Liver (tissue), 9 donors: Measurements from ENCODE around the gene NFATC2. TPM values are rescaled to one million over a fixed set of nuclear protein-coding genes. Genes with fewer than 3 reads are reported as not detected.
"Not testable (repeated sequence)": the region's sequence is repeated elsewhere in the genome, so short reads cannot be mapped to it uniquely, and the experiment has no call there.

Source experiments
- DNase-seq: peaks from one replicate; pipeline ENCODE4 v3.0.0-alpha.2; 2017; ENCODE audit warnings: low spot score
- H3K27ac ChIP-seq, 2 donors: one replicate each; pipeline ENCODE4 v1.7.0; 2013; ENCODE audit warnings: inconsistent platforms in 2 of 2, low read length in 2 of 2, control low read depth in 1 of 2, low read depth in 1 of 2, mild to moderate bottlenecking in 1 of 2
- H3K27me3 ChIP-seq, 4 donors: one replicate each; pipeline versions ENCODE4 v1.6.1 to v1.7.0; 2013; ENCODE audit warnings: low read length in 3 of 4, inconsistent platforms in 1 of 4, mild to moderate bottlenecking in 1 of 4, moderate library complexity in 1 of 4; ENCODE audit not compliant: control insufficient read depth in 4 of 4, insufficient read depth in 4 of 4
- H3K36me3 ChIP-seq, 4 donors: one replicate each; pipeline versions ENCODE4 v1.6.1 to v1.7.0; 2013; ENCODE audit warnings: low read length in 3 of 4, mild to moderate bottlenecking in 3 of 4, low read depth in 1 of 4, moderate library complexity in 1 of 4; ENCODE audit not compliant: control insufficient read depth in 4 of 4, insufficient read depth in 3 of 4
- H3K4me1 ChIP-seq, 4 donors: one replicate each; pipeline versions ENCODE4 v1.6.1 to v1.7.0; 2013; ENCODE audit warnings: low read length in 3 of 4, mild to moderate bottlenecking in 3 of 4, moderate library complexity in 1 of 4; ENCODE audit not compliant: control insufficient read depth in 4 of 4, insufficient read depth in 4 of 4
- H3K4me3 ChIP-seq, 3 donors: one replicate each; pipeline versions ENCODE4 v1.6.1 to v1.7.0; 2013; ENCODE audit warnings: low read length in 3 of 3, control low read depth in 1 of 3, low read depth in 1 of 3, mild to moderate bottlenecking in 1 of 3
- H3K9ac ChIP-seq, 2 donors: one replicate each; pipeline ENCODE4 v1.7.0; 2013; ENCODE audit warnings: low read length in 2 of 2, mild to moderate bottlenecking in 2 of 2, moderate library complexity in 2 of 2, control low read depth in 1 of 2, low read depth in 1 of 2
- H3K9me3 ChIP-seq, 4 donors: one replicate each; pipeline versions ENCODE4 v1.6.1 to v1.7.0; 2013; ENCODE audit warnings: low read length in 3 of 4; ENCODE audit not compliant: control insufficient read depth in 4 of 4
- EGR1 ChIP-seq, 2 donors: IDR thresholded peaks; 2 replicates each; pipeline ENCODE4 v1.6.1; 2016 to 2018; ENCODE audit warnings: antibody characterized with exemption in 2 of 2, low read depth in 2 of 2
- FOXA1 ChIP-seq: IDR thresholded peaks from 2 replicates; pipeline ENCODE4 v1.6.1; 2016; ENCODE audit warnings: antibody characterized with exemption
- FOXA2 ChIP-seq: IDR thresholded peaks from 2 replicates; pipeline ENCODE4 v1.6.1; 2016; ENCODE audit warnings: antibody characterized with exemption
- HNF4A ChIP-seq, 2 donors: conservative IDR thresholded peaks; 2 replicates each; pipeline ENCODE4 v1.6.1; 2016; ENCODE audit warnings: antibody characterized with exemption in 2 of 2, mild to moderate bottlenecking in 2 of 2
- HNF4G ChIP-seq: IDR thresholded peaks from 2 replicates; pipeline ENCODE4 v1.6.1; 2016; ENCODE audit warnings: antibody characterized with exemption
- JUND ChIP-seq, 2 donors: IDR thresholded peaks; 2 replicates each; pipeline ENCODE4 v1.6.1; 2016; ENCODE audit warnings: antibody characterized with exemption in 2 of 2
- NR2F2 ChIP-seq: IDR thresholded peaks from 2 replicates; pipeline ENCODE4 v1.6.1; 2016; ENCODE audit warnings: antibody characterized with exemption
- RAD21 ChIP-seq, 2 donors: IDR thresholded peaks; 2 replicates each; pipeline ENCODE4 v1.6.1; 2016; ENCODE audit warnings: antibody characterized with exemption in 2 of 2, mild to moderate bottlenecking in 2 of 2
- RXRA ChIP-seq, 2 donors: IDR thresholded peaks; 2 replicates each; pipeline ENCODE4 v1.6.1; 2017 to 2018; ENCODE audit warnings: antibody characterized with exemption in 2 of 2, mild to moderate bottlenecking in 1 of 2
- SP1 ChIP-seq: IDR thresholded peaks from 2 replicates; pipeline ENCODE4 v1.6.1; 2018; ENCODE audit warnings: antibody characterized with exemption, mild to moderate bottlenecking
- TAF1 ChIP-seq: conservative IDR thresholded peaks from 2 replicates; pipeline ENCODE4 v1.6.1; 2016; ENCODE audit warnings: antibody characterized with exemption, mild to moderate bottlenecking
- WGBS: extraction: QIAGEN DNeasy Blood & Tissue Kit; methylation state at CpG from one replicate; pipeline ENCODE4 v1.1.7; 2013; 5-methylcytosine and 5-hydroxymethylcytosine counted together
- polyA plus RNA-seq, 2 donors: library from polyadenylated mRNA; stranded (reverse) in 1 of 2; unstranded in 1 of 2; fragments of 200-250 nt in 1 of 2; fragments of >200 nt in 1 of 2; fragmentation: Nextera tagmentation in 1 of 2; extraction: Ambion mirVana in 1 of 2; gene quantifications; one replicate each; pipeline versions ENCODE4 v1.2.1 to v1.2.3, GENCODE V29; 2013 to 2015
- total RNA-seq, 2 donors: library from RNA; depleted of rRNA; stranded (reverse); fragments of >200 nt; gene quantifications; one replicate each; pipeline ENCODE4 v1.2.3, GENCODE V29; 2014
- TF ChIP-seq, protein P1 (sequence below): IDR thresholded peaks from 2 replicates; pipeline ENCODE4 v1.6.1; 2016; ENCODE audit warnings: antibody characterized with exemption, mild to moderate bottlenecking
- TF ChIP-seq, protein P2 (sequence below): IDR thresholded peaks from 2 replicates; pipeline ENCODE4 v1.6.1; 2016; ENCODE audit warnings: antibody characterized with exemption
- TF ChIP-seq, protein P3 (sequence below): IDR thresholded peaks from 2 replicates; pipeline ENCODE4 v1.6.1; 2016; ENCODE audit warnings: antibody characterized with exemption
- TF ChIP-seq, protein P4 (sequence below): IDR thresholded peaks from 2 replicates; pipeline ENCODE4 v1.6.1; 2016; ENCODE audit warnings: antibody characterized with exemption
- donor health status: healthy.
- donor health status: healthy.
- donor health status: healthy.
- donor health status: healthy.
- donor health status: healthy.

The NFATC2 gene
- total and polyA plus RNA-seq, 4 donors, result 1.2 to 6.7 (median 2.6) TPM

DNA sequence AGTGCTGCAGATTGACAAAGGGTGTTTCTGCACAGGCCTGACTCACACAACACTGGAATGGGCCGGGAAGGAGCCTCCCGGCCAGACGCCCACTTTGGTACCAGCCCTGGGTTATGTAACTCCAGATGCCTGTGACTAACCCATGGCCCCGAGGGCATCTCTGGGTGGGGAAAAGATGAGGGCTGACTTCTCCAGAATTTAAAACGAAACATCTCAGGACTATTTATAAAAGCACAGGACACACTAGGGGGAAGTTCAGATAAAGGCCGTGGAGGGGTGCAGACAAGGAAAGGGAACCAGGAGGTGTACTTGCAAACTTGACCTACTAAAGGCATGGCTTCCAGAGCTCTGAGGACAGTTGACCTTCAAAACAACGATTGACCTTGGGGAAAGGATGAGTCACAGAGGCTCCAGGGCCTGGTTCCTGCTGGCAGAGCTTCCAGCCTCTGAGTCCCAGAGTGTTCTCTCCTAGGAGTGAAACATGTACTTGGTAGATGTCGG is 196.9 kb downstream of the NFATC2 start (continued):
- TF ChIP-seq, protein P1, sequence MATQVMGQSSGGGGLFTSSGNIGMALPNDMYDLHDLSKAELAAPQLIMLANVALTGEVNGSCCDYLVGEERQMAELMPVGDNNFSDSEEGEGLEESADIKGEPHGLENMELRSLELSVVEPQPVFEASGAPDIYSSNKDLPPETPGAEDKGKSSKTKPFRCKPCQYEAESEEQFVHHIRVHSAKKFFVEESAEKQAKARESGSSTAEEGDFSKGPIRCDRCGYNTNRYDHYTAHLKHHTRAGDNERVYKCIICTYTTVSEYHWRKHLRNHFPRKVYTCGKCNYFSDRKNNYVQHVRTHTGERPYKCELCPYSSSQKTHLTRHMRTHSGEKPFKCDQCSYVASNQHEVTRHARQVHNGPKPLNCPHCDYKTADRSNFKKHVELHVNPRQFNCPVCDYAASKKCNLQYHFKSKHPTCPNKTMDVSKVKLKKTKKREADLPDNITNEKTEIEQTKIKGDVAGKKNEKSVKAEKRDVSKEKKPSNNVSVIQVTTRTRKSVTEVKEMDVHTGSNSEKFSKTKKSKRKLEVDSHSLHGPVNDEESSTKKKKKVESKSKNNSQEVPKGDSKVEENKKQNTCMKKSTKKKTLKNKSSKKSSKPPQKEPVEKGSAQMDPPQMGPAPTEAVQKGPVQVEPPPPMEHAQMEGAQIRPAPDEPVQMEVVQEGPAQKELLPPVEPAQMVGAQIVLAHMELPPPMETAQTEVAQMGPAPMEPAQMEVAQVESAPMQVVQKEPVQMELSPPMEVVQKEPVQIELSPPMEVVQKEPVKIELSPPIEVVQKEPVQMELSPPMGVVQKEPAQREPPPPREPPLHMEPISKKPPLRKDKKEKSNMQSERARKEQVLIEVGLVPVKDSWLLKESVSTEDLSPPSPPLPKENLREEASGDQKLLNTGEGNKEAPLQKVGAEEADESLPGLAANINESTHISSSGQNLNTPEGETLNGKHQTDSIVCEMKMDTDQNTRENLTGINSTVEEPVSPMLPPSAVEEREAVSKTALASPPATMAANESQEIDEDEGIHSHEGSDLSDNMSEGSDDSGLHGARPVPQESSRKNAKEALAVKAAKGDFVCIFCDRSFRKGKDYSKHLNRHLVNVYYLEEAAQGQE, result no peak
- TF ChIP-seq, protein P2, sequence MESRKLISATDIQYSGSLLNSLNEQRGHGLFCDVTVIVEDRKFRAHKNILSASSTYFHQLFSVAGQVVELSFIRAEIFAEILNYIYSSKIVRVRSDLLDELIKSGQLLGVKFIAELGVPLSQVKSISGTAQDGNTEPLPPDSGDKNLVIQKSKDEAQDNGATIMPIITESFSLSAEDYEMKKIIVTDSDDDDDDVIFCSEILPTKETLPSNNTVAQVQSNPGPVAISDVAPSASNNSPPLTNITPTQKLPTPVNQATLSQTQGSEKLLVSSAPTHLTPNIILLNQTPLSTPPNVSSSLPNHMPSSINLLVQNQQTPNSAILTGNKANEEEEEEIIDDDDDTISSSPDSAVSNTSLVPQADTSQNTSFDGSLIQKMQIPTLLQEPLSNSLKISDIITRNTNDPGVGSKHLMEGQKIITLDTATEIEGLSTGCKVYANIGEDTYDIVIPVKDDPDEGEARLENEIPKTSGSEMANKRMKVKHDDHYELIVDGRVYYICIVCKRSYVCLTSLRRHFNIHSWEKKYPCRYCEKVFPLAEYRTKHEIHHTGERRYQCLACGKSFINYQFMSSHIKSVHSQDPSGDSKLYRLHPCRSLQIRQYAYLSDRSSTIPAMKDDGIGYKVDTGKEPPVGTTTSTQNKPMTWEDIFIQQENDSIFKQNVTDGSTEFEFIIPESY, result no peak
- TF ChIP-seq EGR1 (IDR thresholded peaks at IDR 0.05; ENCODE audit: low read depth in 2 of 2), result no peak
- TF ChIP-seq RXRA (IDR thresholded peaks at IDR 0.05), result no peak
- no peak for TF ChIP-seq RAD21 (IDR thresholded peaks at IDR 0.05)
- no peak for TF ChIP-seq TAF1

DNA sequence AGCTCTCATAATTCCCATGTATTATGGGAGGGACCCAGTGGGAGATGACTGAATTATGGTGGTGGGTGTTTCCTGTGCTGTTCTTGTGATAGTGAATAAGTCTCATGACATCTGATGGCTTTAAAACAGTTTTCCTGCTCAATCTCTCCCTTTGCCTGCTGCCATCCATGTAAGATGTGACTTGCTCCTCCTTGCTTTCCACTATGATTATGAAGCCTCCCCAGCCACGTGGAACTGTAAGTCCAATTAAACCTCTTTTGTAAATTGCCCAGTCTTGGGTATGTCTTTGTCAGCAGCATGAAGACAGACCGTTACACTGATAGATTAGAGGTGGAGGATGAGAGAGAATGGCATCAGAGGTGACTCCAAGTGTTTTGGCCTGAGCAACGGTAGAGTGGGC is 198.7 kb downstream of the NFATC2 start:
- not testable (repeated sequence) for H3K9me3 ChIP-seq, H3K27ac ChIP-seq, H3K36me3 ChIP-seq, H3K9ac ChIP-seq, H3K4me3 ChIP-seq, H3K4me1 ChIP-seq, DNase-seq, H3K27me3 ChIP-seq
- WGBS, result 55% methylated on average over 3 of the region's 3 CpGs

DNA sequence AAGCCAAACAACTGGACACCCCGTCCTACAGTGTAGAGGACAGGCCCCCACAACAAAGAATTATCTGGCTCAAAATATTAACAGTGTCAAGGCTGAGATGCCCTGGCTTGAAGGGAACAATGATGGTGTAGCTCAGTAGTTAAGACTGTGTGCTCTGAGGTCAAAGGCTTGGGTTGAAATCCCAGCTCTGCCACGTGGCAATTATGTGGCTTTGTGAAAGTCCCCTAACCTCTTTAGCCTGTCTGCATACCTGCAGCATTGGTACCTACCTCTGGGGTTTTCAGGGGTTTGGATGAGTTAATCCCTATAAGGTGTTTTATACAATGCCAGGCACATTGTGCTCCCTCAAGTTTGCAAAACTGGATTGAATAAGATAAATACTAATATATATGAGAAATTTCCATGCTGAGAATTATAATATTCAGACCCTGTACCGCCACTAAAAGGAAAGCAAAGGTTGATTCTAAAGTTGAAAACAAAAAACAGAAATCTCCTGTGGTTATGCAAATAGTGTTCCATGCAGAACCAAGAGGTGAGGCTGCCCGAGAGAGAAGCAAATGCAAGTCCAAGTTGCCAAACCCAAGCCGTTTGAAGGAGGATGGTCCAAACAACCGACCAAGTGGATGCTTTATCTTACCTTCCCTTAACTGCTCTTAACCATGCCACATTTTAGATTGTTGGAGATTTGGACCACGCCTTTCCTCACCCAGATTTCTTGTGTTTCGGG is 199.8 kb downstream of the NFATC2 start:
- Histone ChIP-seq H3K4me1 (no peaks in the 10 kb centered on the region), H3K27me3 (no peaks in the 10 kb centered on the region)

More for the DNA sequence above, 199.8 kb downstream of the NFATC2 start:
- Histone ChIP-seq H3K9ac (no peak overlapping the region), H3K9me3 (no peaks in the 10 kb centered on the region), H3K27ac (no peak overlapping the region), H3K36me3 (no peaks in the 10 kb centered on the region), H3K4me3 (no peak overlapping the region)
- no peak for DNase-seq
- TF ChIP-seq, protein P1, result no peak
- TF ChIP-seq FOXA2 (no peak), JUND (IDR thresholded peaks at IDR 0.05) (no peak), RXRA (IDR thresholded peaks at IDR 0.05) (no peak), FOXA1 (no peak), HNF4A (conservative IDR thresholded peaks at IDR 0.05) (no peak), RAD21 (IDR thresholded peaks at IDR 0.05) (no peak), TAF1 (no peak), NR2F2 (no peak), SP1 (no peak), HNF4G (no peak)
- TF ChIP-seq, protein P3, sequence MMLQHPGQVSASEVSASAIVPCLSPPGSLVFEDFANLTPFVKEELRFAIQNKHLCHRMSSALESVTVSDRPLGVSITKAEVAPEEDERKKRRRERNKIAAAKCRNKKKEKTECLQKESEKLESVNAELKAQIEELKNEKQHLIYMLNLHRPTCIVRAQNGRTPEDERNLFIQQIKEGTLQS, result no peak
- TF ChIP-seq, protein P4, sequence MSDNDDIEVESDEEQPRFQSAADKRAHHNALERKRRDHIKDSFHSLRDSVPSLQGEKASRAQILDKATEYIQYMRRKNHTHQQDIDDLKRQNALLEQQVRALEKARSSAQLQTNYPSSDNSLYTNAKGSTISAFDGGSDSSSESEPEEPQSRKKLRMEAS, result no peak
- TF ChIP-seq, protein P2, result no peak
- 78% methylated on average over 8 of the region's 8 CpGs for WGBS
